A549 (cell line): Measurements from ENCODE around the gene MEG3. TPM values are rescaled to one million over a fixed set of nuclear protein-coding genes. Genes with fewer than 3 reads are reported as not detected.

Experiments used
- ATAC-seq, 2 experiments: fragments of 200-7000 bp in 1 of 2; fragments of >200 bp in 1 of 2; cut with Nextera tagmentation in 1 of 2; cut with Tn5 transposase in 1 of 2; 3 replicates each; pipeline versions ENCODE4 v1.8.0 to v1.9.1; 2018 to 2020; ENCODE audit warnings: mild to moderate bottlenecking in 1 of 2, moderate library complexity in 1 of 2
- CTCF ChIA-PET: fragments of 300-600 bp; sonication (Branson Sonifier 250); formaldehyde crosslinking; extraction: SDS; loops from one replicate; lab custom pipeline; 2021; ENCODE audit warnings: antibody characterized with exemption, inconsistent platforms; lab: Yijun Ruan, JAX
- POLR2A ChIA-PET: fragments of 350-600 bp; formaldehyde crosslinking; extraction: SDS; loops from one replicate; lab custom pipeline; 2021; ENCODE audit warnings: antibody characterized with exemption, inconsistent platforms; lab: Yijun Ruan, JAX
- DNase-seq, 2 experiments: peaks; one replicate each; pipeline versions ENCODE4 v3.0.0 to v3.0.0-alpha.2; 2011 to 2016; ENCODE audit warnings: low read depth in 1 of 2, low spot score in 1 of 2
- FAIRE-seq: peaks from 2 replicates; lab custom pipeline; 2011; peaks lifted over from hg19 to GRCh38; lab: Jason Lieb, UNC
- H3K27ac ChIP-seq, 2 experiments: fragments of >200 bp; sonication (Bioruptor Twin); formaldehyde crosslinking; 3 replicates each; pipeline ENCODE4 v1.5.1; 2016 to 2017
- H3K4me1 ChIP-seq: fragments of >200 bp; sonication (Bioruptor Twin); formaldehyde crosslinking; 3 replicates; pipeline ENCODE4 v1.6.1; 2016
- H3K4me2 ChIP-seq: fragments of >200 bp; sonication (Bioruptor Twin); formaldehyde crosslinking; 3 replicates; pipeline ENCODE4 v1.6.1; 2016
- H3K4me3 ChIP-seq: fragments of >200 bp; sonication (Bioruptor Twin); formaldehyde crosslinking; 3 replicates; pipeline ENCODE4 v1.5.1; 2016
- H3K9me3 ChIP-seq: fragments of >200 bp; sonication (Bioruptor Twin); formaldehyde crosslinking; 3 replicates; pipeline ENCODE4 v1.6.1; 2016
- CHD4 ChIP-seq: fragments of 200-600 bp; sonication (generic); IDR thresholded peaks from 2 replicates; pipeline ENCODE4 v1.6.1; 2016; ENCODE audit warnings: antibody characterized with exemption, mild to moderate bottlenecking, borderline replicate concordance
- EP300 ChIP-seq, 2 experiments: fragments of >200 bp; sonication (Bioruptor Twin); formaldehyde crosslinking; IDR thresholded peaks; 2 replicates in 1 of 2; 3 replicates in 1 of 2; pipeline ENCODE4 v1.6.1; 2016 to 2017
- HEYL ChIP-seq: fragments of 250-450 bp; sonication (Bioruptor Pico); IDR thresholded peaks from 2 replicates; pipeline ENCODE4 v1.8.0; 2021; ENCODE audit warnings: mild to moderate bottlenecking, moderate library complexity
- HOXB5 ChIP-seq: fragments of 250-450 bp; sonication (Bioruptor Pico); IDR thresholded peaks from 2 replicates; pipeline ENCODE4 v1.5.0; 2020; ENCODE audit warnings: mild to moderate bottlenecking, moderate library complexity
- JUN ChIP-seq, 2 experiments: fragments of >200 bp; sonication (Bioruptor Twin); formaldehyde crosslinking; IDR thresholded peaks; 2 replicates in 1 of 2; 3 replicates in 1 of 2; pipeline ENCODE4 v1.6.1; 2016 to 2017
- POLR2AphosphoS2 ChIP-seq: conservative IDR thresholded peaks from 2 replicates; pipeline ENCODE4 v1.6.1; 2012; ENCODE audit warnings: low read length, improper control_type of control experiment, inconsistent platforms
- RCOR1 ChIP-seq: fragments of 150-350 bp; IDR thresholded peaks from 2 replicates; pipeline ENCODE4 v1.6.1; 2014; ENCODE audit warnings: antibody characterized with exemption, low read length, low read depth
- RNF2 ChIP-seq: fragments of 200-600 bp; sonication (generic); IDR thresholded peaks from 2 replicates; pipeline ENCODE4 v1.6.1; 2016; ENCODE audit warnings: low read depth, mild to moderate bottlenecking, antibody characterized with exemption, moderate library complexity, borderline replicate concordance
- ZC3H11A ChIP-seq: fragments of 450-650 bp; IDR thresholded peaks from 2 replicates; pipeline ENCODE4 v1.6.1; 2014; ENCODE audit warnings: antibody characterized with exemption, mild to moderate bottlenecking
- WGBS: methylation state at CpG from one replicate; pipeline ENCODE4 v1.1.6; 2017; ENCODE audit errors: missing lambda C conversion rate; 5-methylcytosine and 5-hydroxymethylcytosine counted together
- polyA plus RNA-seq, 4 experiments: library from polyadenylated mRNA; depleted of rRNA in 3 of 4; stranded (reverse); fragments of >200 nt; fragmentation: RNase III in 1 of 4; extraction: RNeasy Plus Mini Kit Qiagen cat#74134 plus additional on column Dnase treatment in 1 of 4; gene quantifications; 2 replicates in 3 of 4; 3 replicates in 1 of 4; pipeline ENCODE4 v1.2.3, GENCODE V29; 2011 to 2017
- TF ChIP-seq, protein P1 (sequence below): fragments of >200 bp; sonication (Bioruptor Twin); formaldehyde crosslinking; IDR thresholded peaks from 3 replicates; pipeline ENCODE4 v1.6.1; 2016
- TF ChIP-seq, protein P2 (sequence below): IDR thresholded peaks from 2 replicates; pipeline ENCODE4 v1.6.1; 2012
- TF ChIP-seq, protein P3 (sequence below): fragments of >200 bp; sonication (Bioruptor Twin); formaldehyde crosslinking; IDR thresholded peaks from 3 replicates; pipeline ENCODE4 v1.5.1; 2016
- TF ChIP-seq, protein P4 (sequence below): IDR thresholded peaks from 2 replicates; pipeline ENCODE4 v1.6.1; 2012
- TF ChIP-seq, protein P5 (sequence below): fragments of 200-600 bp; sonication (generic); IDR thresholded peaks from 2 replicates; pipeline ENCODE4 v1.6.1; 2016; ENCODE audit warnings: antibody characterized with exemption, mild to moderate bottlenecking, moderate library complexity

Gene MEG3
- polyA plus RNA-seq, 2 of the 4 experiments (the other 2 are of a cell fraction), result 27.0 to 56.7 TPM

DNA sequence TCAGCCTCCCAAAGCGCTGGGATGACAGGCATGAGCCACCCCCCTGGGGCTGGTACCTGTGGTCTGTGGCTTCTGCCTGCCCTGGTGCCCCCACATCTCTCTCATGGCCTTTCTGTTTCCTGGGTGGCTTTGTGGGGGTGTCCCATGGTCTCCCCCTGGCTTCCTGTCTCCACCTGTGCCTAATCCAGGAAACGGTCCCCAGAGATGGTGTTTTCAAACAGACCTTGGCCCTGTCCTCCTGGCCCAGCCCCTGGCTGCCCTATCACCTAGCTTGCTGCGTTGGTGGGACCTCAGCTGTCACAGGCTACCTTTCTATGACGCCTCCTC is 18.1 kb downstream of the MEG3 start (continued):
- TF ChIP-seq, protein P1, sequence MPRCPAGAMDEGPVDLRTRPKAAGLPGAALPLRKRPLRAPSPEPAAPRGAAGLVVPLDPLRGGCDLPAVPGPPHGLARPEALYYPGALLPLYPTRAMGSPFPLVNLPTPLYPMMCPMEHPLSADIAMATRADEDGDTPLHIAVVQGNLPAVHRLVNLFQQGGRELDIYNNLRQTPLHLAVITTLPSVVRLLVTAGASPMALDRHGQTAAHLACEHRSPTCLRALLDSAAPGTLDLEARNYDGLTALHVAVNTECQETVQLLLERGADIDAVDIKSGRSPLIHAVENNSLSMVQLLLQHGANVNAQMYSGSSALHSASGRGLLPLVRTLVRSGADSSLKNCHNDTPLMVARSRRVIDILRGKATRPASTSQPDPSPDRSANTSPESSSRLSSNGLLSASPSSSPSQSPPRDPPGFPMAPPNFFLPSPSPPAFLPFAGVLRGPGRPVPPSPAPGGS, result no peak
- TF ChIP-seq HOXB5 (CRISPR knock-in tag) (no peak), ZC3H11A (no peak), JUN (IDR thresholded peaks at IDR 0.05) (no peak), HEYL (CRISPR knock-in tag) (no peak)
- TF ChIP-seq, protein P2, sequence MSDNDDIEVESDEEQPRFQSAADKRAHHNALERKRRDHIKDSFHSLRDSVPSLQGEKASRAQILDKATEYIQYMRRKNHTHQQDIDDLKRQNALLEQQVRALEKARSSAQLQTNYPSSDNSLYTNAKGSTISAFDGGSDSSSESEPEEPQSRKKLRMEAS, result no peak

GRCh38 chr14:100844421-100844820 is 18.5 kb downstream of the MEG3 start:
- WGBS, result 92% methylated on average over 9 of the region's 9 CpGs

More at GRCh38 chr14:100844421-100844820, 18.5 kb downstream of the MEG3 start:
- Histone ChIP-seq H3K4me1 (peaks cover 11% of the 10 kb centered on the region; the same call in 1 of the 3 replicates), H3K27ac (no peak overlapping the region), H3K4me2 (no peak overlapping the region), H3K4me3 (no peak overlapping the region), H3K9me3 (no peaks in the 10 kb centered on the region)
- CTCF ChIA-PET, result interaction anchor here (1.0 to 1.6 kb wide), 3 partner anchors 8 to 462 kb away, joined by 3 to 4 read pairs (median 3); no protein-coding TSS in a partner anchor
- no peak for DNase-seq
- TF ChIP-seq, protein P3, sequence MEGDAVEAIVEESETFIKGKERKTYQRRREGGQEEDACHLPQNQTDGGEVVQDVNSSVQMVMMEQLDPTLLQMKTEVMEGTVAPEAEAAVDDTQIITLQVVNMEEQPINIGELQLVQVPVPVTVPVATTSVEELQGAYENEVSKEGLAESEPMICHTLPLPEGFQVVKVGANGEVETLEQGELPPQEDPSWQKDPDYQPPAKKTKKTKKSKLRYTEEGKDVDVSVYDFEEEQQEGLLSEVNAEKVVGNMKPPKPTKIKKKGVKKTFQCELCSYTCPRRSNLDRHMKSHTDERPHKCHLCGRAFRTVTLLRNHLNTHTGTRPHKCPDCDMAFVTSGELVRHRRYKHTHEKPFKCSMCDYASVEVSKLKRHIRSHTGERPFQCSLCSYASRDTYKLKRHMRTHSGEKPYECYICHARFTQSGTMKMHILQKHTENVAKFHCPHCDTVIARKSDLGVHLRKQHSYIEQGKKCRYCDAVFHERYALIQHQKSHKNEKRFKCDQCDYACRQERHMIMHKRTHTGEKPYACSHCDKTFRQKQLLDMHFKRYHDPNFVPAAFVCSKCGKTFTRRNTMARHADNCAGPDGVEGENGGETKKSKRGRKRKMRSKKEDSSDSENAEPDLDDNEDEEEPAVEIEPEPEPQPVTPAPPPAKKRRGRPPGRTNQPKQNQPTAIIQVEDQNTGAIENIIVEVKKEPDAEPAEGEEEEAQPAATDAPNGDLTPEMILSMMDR, result no peak
- TF ChIP-seq CHD4 (no peak), POLR2AphosphoS2 (no peak), HEYL (CRISPR knock-in tag) (no peak), JUN (IDR thresholded peaks at IDR 0.05) (no peak), ZC3H11A (no peak), RNF2 (no peak), EP300 (IDR thresholded peaks at IDR 0.05) (no peak), RCOR1 (no peak)
- TF ChIP-seq, protein P4, sequence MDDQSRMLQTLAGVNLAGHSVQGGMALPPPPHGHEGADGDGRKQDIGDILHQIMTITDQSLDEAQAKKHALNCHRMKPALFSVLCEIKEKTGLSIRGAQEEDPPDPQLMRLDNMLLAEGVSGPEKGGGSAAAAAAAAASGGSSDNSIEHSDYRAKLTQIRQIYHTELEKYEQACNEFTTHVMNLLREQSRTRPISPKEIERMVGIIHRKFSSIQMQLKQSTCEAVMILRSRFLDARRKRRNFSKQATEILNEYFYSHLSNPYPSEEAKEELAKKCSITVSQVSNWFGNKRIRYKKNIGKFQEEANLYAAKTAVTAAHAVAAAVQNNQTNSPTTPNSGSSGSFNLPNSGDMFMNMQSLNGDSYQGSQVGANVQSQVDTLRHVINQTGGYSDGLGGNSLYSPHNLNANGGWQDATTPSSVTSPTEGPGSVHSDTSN, result no peak
- TF ChIP-seq, protein P5, sequence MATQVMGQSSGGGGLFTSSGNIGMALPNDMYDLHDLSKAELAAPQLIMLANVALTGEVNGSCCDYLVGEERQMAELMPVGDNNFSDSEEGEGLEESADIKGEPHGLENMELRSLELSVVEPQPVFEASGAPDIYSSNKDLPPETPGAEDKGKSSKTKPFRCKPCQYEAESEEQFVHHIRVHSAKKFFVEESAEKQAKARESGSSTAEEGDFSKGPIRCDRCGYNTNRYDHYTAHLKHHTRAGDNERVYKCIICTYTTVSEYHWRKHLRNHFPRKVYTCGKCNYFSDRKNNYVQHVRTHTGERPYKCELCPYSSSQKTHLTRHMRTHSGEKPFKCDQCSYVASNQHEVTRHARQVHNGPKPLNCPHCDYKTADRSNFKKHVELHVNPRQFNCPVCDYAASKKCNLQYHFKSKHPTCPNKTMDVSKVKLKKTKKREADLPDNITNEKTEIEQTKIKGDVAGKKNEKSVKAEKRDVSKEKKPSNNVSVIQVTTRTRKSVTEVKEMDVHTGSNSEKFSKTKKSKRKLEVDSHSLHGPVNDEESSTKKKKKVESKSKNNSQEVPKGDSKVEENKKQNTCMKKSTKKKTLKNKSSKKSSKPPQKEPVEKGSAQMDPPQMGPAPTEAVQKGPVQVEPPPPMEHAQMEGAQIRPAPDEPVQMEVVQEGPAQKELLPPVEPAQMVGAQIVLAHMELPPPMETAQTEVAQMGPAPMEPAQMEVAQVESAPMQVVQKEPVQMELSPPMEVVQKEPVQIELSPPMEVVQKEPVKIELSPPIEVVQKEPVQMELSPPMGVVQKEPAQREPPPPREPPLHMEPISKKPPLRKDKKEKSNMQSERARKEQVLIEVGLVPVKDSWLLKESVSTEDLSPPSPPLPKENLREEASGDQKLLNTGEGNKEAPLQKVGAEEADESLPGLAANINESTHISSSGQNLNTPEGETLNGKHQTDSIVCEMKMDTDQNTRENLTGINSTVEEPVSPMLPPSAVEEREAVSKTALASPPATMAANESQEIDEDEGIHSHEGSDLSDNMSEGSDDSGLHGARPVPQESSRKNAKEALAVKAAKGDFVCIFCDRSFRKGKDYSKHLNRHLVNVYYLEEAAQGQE, result no peak
- ATAC-seq, result no peak
- no peak for FAIRE-seq
- POLR2A ChIA-PET, result interaction anchor here (0.6 kb wide), 1 partner anchor 150 kb away, joined by 3 read pairs; no protein-coding TSS in a partner anchor
